GM19328 (cell line): Measurements from ENCODE around the gene SLC25A27.

Experiments
- ATAC-seq: cut with Tn5 transposase; IDR thresholded peaks from one replicate; pipeline ENCODE4 v1.9.1; 2021; ENCODE audit warnings: mild to moderate bottlenecking, moderate library complexity; ENCODE audit not compliant: unreplicated experiment

The SLC25A27 gene

DNA sequence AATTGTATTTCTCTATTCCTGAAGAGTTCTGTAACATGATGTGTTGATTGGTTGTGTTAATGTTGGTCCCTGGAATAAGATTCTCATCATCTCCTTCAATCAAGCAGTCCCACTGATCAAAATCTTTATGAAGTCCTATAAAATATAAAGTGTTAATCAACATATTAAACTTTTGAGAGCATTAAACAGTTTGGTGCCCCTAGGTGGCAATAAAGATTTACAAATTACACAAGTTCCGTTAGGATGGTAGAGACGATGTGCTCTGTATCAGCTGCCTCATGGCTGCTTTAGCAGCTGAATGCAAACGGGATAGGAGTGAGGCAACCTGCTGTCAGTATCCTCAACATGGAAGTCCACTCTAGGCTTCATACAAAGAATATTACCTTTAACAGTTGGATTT is 51.8 kb downstream of the SLC25A27 start:
- no peak for ATAC-seq

DNA sequence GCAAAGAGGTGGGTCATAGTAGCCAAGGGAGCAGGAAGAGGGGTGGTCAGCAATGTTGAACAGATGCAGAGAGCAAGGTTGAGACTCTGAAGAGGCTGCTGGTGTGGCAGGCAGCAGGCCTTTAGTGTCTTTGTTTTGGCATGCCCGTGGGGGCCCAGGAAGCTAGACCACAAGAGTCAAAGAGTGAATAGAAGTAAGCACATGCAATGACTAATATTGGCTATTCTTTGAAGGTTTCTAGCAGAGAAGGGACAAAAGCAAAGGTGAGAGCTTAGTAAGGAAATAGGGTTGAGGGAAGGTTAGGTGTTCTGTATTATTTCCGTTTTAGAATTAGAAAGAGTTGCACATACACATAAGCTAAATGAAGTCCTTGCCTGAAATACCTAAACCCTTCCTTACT is 53.7 kb downstream of the SLC25A27 start:
- ATAC-seq, result no peak

- no peak for ATAC-seq
These were observed 58.7 kb downstream of the SLC25A27 start for GRCh38 chr6:46711491-46711890.

DNA sequence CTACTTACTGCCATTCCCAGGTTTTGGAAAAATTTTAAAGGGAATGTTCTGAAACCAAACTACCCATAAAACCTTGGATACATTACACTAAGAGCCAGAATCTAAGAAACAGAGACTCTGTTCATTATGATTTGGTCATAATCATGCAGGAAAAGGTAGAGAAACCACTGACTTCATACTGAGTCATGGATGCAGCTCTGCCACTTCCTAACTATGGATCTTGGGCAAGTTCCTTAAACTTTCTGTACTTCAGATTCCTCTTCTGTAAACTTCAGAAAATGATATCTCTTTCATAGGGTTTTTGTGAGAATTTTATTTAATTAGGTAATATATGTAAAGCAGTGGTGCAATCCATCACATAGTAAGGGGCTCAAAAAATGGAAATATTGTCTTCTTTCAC is 62.4 kb downstream of the SLC25A27 start:
- ATAC-seq, result no peak

- ATAC-seq, result no peak
These were observed 66.3 kb downstream of the SLC25A27 start for GRCh38 chr6:46719099-46719498.

DNA sequence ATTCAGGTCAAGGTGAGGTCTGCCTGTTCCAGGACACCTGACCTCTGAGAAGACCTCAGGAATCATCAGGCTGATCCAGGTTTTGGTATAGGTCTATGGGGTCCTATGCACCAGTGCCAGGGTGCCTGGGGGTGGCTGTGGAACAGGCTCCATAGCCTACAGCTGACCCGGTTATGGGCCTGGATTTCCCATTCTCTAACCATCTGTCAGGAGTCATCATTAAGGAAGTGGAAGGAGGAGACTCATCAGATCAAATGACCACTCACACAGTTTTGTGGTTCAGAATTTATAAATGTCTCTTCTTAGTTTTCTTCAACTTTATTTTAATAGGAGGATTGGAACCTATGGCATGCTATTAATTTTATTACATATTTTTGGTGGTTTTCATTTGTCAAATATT is 67.6 kb downstream of the SLC25A27 start:
- ATAC-seq, result no peak
